Spleen (tissue), 7 donors: ENCODE data around the gene TRMT61A.
A peak's percentile ranks its signal among the peaks of the same experiment; 100 is the strongest.

ENCODE experiments used
- POLR2A ChIP-seq, 3 donors: fragments of 450-650 bp; IDR thresholded peaks; one replicate each; pipeline ENCODE4 v1.5.1; 2017; ENCODE audit warnings: antibody characterized with exemption in 3 of 3, mild to moderate bottlenecking in 1 of 3
- POLR2AphosphoS5 ChIP-seq, 3 donors: sonication (generic); formaldehyde crosslinking; IDR thresholded peaks; one replicate each; pipeline ENCODE4 v1.5.1; 2017; ENCODE audit warnings: antibody characterized with exemption in 3 of 3
- TF ChIP-seq, protein P1 (sequence below), 11 experiments: fragments of 200-600 bp in 7 of 11; fragments of 450-650 bp in 4 of 11; sonication (generic) in 4 of 11; IDR thresholded peaks in 8 of 11; conservative IDR thresholded peaks in 3 of 11; 1 replicate in 7 of 11; 2 replicates in 4 of 11; pipeline versions ENCODE4 v1.4.0 to v1.8.0; 2016 to 2021; ENCODE audit warnings: antibody characterized with exemption in 11 of 11, inconsistent platforms in 4 of 11, mild to moderate bottlenecking in 1 of 11
- donor health status: DM: no; HTN: no; CAD: no; lungs with moderate emphysema.
- donor health status: DM: no; HTN: no; CAD: no.
- donor health status: DM: no; HTN: no; CAD: no.

DNA sequence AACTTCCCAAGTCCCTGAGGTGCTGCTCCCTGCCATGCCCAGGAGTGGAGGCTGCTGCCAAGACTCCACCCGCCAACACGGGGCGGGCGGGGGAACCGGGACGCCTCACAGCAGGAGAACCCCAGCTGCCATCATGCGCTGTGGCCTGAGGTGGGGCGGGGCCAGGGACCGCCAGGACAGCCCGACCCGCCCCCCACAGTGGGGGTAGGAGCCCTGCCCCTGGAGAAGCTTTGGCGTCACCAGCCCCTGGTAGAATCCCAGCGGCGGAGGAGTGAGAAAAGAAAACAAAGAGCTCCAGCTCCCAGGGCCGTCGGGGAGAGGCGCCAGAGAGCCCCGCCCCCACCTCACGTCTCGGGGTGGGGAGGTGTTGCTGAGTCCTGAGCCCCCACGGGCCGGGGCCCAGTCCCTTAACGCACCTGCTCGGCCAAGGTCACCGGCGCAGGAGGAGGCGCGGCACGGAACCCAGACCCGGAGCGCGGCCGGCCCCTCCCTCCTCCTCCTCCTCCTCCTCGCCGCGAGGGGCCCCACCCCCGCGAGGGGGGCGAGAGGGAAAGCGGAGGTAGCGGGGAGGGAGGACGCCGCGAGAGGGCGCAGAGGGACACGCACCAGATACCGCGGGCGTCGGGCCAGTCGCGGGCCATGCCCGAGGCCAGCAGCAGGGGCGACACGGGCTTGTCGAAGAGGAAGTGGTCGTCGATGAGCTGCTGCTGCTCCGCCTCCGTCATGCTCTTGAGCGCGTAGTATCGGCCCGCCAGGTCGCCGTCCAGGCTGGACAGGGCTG lies 8.1 kb upstream of the TRMT61A start:
- peak; percentile 72 to 82 (median 73) for TF ChIP-seq POLR2AphosphoS5 (IDR thresholded peaks at IDR 0.05)
- TF ChIP-seq POLR2A (IDR thresholded peaks at IDR 0.05), result no peak
- TF ChIP-seq, protein P1, sequence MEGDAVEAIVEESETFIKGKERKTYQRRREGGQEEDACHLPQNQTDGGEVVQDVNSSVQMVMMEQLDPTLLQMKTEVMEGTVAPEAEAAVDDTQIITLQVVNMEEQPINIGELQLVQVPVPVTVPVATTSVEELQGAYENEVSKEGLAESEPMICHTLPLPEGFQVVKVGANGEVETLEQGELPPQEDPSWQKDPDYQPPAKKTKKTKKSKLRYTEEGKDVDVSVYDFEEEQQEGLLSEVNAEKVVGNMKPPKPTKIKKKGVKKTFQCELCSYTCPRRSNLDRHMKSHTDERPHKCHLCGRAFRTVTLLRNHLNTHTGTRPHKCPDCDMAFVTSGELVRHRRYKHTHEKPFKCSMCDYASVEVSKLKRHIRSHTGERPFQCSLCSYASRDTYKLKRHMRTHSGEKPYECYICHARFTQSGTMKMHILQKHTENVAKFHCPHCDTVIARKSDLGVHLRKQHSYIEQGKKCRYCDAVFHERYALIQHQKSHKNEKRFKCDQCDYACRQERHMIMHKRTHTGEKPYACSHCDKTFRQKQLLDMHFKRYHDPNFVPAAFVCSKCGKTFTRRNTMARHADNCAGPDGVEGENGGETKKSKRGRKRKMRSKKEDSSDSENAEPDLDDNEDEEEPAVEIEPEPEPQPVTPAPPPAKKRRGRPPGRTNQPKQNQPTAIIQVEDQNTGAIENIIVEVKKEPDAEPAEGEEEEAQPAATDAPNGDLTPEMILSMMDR (IDR thresholded peaks at IDR 0.05 in 8 of 11, conservative IDR thresholded peaks at IDR 0.05 in 3 of 11), result peak; percentile 26 to 76 (median 61)
